Measurements from ENCODE around the gene VPREB3. TPM values are rescaled to one million over a fixed set of nuclear protein-coding genes. Genes with fewer than 3 reads are reported as not detected.

The VPREB3 gene
- total and polyA plus RNA-seq, 10 of the 15 experiments (the other 5 are each of a cell fraction or from before 2014, with no cell fraction given), result 0.75 to 79.5 (median 23.8) TPM

DNA sequence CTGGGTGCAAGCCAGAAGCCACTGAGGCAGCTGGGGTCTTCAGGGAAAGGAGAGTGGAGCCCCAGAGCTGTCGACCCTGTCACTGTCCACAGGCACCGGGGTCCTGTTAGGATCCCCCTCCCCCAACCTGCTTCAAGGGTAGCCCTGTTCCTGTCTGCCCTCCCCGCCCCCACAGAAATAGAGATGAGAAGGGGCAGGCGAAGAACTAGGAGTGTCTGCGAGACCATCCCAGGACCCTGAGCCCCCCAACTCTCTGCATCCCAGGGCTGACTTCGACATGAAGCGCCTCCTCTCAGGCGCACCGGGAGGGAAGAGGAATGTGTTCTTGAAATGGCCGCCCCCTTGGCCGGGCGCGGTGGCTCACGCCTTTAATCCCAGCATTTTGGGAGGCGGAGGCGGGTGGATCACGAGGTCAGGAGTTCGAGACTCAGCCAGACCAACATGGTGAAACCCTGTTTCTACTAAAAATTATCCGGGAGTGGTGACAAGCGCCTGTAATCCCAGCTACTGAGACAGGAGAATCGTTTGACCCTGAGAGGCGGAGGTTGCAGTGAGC lies 2.7 kb downstream of the VPREB3 start (continued):
- no peak for TF ChIP-seq ESRRA (IDR thresholded peaks at IDR 0.05; ENCODE audit: low read length)
- TF ChIP-seq, protein P1, sequence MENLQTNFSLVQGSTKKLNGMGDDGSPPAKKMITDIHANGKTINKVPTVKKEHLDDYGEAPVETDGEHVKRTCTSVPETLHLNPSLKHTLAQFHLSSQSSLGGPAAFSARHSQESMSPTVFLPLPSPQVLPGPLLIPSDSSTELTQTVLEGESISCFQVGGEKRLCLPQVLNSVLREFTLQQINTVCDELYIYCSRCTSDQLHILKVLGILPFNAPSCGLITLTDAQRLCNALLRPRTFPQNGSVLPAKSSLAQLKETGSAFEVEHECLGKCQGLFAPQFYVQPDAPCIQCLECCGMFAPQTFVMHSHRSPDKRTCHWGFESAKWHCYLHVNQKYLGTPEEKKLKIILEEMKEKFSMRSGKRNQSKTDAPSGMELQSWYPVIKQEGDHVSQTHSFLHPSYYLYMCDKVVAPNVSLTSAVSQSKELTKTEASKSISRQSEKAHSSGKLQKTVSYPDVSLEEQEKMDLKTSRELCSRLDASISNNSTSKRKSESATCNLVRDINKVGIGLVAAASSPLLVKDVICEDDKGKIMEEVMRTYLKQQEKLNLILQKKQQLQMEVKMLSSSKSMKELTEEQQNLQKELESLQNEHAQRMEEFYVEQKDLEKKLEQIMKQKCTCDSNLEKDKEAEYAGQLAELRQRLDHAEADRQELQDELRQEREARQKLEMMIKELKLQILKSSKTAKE (IDR thresholded peaks at IDR 0.05; ENCODE audit: low read depth, poor library complexity, severe bottlenecking), result no peak
- TF ChIP-seq RAD51 (IDR thresholded peaks at IDR 0.05), result no peak
- peak; percentile 48 for TF ChIP-seq NBN (IDR thresholded peaks at IDR 0.05)
- 0 out of 2 replicates have a peak, but pooled peaks have one; percentile 7 for TF ChIP-seq LARP7 (IDR thresholded peaks at IDR 0.05)
- TF ChIP-seq MXI1 (IDR thresholded peaks at IDR 0.05; ENCODE audit: low read depth, low read length), result no peak
- TF ChIP-seq IKZF1 (conservative IDR thresholded peaks at IDR 0.05), result 0 out of 2 replicates have a peak, but pooled peaks have one; percentile 6
- TF ChIP-seq RELA (IDR thresholded peaks at IDR 0.05; ENCODE audit: borderline replicate concordance, partially characterized antibody), result no peak
- TF ChIP-seq RUNX3 (IDR thresholded peaks at IDR 0.05; ENCODE audit: low read length), result no peak
- TF ChIP-seq SIX5 (IDR thresholded peaks at IDR 0.05; ENCODE audit: low read depth, low read length, severe bottlenecking), result no peak
- TF ChIP-seq FOXM1 (IDR thresholded peaks at IDR 0.05; ENCODE audit: low read depth, low read length), result no peak
- TF ChIP-seq, protein P2, sequence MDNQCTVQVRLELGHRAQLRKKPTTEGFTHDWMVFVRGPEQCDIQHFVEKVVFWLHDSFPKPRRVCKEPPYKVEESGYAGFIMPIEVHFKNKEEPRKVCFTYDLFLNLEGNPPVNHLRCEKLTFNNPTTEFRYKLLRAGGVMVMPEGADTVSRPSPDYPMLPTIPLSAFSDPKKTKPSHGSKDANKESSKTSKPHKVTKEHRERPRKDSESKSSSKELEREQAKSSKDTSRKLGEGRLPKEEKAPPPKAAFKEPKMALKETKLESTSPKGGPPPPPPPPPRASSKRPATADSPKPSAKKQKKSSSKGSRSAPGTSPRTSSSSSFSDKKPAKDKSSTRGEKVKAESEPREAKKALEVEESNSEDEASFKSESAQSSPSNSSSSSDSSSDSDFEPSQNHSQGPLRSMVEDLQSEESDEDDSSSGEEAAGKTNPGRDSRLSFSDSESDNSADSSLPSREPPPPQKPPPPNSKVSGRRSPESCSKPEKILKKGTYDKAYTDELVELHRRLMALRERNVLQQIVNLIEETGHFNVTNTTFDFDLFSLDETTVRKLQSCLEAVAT (IDR thresholded peaks at IDR 0.05), result 0 out of 2 replicates have a peak, but pooled peaks have one; percentile 14
- TF ChIP-seq NFXL1 (IDR thresholded peaks at IDR 0.05; ENCODE audit: borderline replicate concordance), result no peak
- TF ChIP-seq, protein P3, sequence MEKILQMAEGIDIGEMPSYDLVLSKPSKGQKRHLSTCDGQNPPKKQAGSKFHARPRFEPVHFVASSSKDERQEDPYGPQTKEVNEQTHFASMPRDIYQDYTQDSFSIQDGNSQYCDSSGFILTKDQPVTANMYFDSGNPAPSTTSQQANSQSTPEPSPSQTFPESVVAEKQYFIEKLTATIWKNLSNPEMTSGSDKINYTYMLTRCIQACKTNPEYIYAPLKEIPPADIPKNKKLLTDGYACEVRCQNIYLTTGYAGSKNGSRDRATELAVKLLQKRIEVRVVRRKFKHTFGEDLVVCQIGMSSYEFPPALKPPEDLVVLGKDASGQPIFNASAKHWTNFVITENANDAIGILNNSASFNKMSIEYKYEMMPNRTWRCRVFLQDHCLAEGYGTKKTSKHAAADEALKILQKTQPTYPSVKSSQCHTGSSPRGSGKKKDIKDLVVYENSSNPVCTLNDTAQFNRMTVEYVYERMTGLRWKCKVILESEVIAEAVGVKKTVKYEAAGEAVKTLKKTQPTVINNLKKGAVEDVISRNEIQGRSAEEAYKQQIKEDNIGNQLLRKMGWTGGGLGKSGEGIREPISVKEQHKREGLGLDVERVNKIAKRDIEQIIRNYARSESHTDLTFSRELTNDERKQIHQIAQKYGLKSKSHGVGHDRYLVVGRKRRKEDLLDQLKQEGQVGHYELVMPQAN (conservative IDR thresholded peaks at IDR 0.05), result no peak; the same call in 1 of the 2 replicates
- TF ChIP-seq CBX5 (IDR thresholded peaks at IDR 0.05; ENCODE audit: low read depth), result no peak
- TF ChIP-seq TCF3 (IDR thresholded peaks at IDR 0.05; ENCODE audit: borderline replicate concordance, insufficient read depth, low read depth, low read length), result no peak
- no peak for TF ChIP-seq PAX8 (IDR thresholded peaks at IDR 0.05)
- TF ChIP-seq MEF2A (IDR thresholded peaks at IDR 0.05; ENCODE audit: insufficient read depth, low read depth, low read length), result no peak
- peak; percentile 61; the same call in 1 of the 2 replicates for TF ChIP-seq SREBF2 (IDR thresholded peaks at IDR 0.05; ENCODE audit: low read length)
- TF ChIP-seq SRF (IDR thresholded peaks at IDR 0.05; ENCODE audit: low read depth in 2 of 2, low read length in 2 of 2), result no peak
- TF ChIP-seq, protein P4, sequence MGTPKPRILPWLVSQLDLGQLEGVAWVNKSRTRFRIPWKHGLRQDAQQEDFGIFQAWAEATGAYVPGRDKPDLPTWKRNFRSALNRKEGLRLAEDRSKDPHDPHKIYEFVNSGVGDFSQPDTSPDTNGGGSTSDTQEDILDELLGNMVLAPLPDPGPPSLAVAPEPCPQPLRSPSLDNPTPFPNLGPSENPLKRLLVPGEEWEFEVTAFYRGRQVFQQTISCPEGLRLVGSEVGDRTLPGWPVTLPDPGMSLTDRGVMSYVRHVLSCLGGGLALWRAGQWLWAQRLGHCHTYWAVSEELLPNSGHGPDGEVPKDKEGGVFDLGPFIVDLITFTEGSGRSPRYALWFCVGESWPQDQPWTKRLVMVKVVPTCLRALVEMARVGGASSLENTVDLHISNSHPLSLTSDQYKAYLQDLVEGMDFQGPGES (IDR thresholded peaks at IDR 0.05), result no peak
- TF ChIP-seq, protein P5, sequence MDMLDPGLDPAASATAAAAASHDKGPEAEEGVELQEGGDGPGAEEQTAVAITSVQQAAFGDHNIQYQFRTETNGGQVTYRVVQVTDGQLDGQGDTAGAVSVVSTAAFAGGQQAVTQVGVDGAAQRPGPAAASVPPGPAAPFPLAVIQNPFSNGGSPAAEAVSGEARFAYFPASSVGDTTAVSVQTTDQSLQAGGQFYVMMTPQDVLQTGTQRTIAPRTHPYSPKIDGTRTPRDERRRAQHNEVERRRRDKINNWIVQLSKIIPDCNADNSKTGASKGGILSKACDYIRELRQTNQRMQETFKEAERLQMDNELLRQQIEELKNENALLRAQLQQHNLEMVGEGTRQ (IDR thresholded peaks at IDR 0.05; ENCODE audit: borderline replicate concordance, low read depth, low read length), result no peak
- no peak for TF ChIP-seq ZZZ3 (IDR thresholded peaks at IDR 0.05; ENCODE audit: control insufficient read depth, insufficient read length, low read depth)
- no peak for TF ChIP-seq CBFB (IDR thresholded peaks at IDR 0.05; ENCODE audit: low read depth)
- TF ChIP-seq ASH2L (IDR thresholded peaks at IDR 0.05; ENCODE audit: borderline replicate concordance, low read depth), result no peak

Measured in GM12878 (cell line).